ENCODE data around the gene NRIP2.

Gene NRIP2

DNA sequence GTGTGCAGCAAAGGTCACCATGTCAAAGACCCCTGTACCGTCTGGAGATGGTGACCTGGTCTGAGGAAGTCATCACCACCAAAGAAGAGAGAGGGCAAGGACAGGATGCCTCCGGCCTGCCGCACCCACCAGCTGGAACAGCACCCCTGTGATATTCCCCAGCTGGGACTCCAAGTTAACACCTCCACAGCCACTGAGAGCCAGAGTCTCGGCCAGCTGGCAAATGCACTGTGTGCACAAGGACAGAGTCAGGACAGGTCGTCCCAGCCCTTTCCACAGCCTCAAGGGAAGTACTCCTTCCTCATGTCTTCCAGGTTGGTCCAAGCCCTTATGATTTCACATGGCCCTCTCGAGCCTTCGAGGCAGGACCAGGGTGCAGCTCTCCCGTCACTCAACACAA, 59.4 kb downstream of the NRIP2 start:
- DNase-seq (ENCODE audit: low read depth in 2 of 2), result no peak

All from stimulated activated CD8-positive, alpha-beta memory T cell treated with anti-CD3 and anti-CD28 coated beads, Interleukin-7, amount 100 ng/mL, for 4 hours (primary cell).